ENCODE data around the gene LYZ. TPM values are rescaled to one million over a fixed set of nuclear protein-coding genes. Genes with fewer than 3 reads are reported as not detected.

Gene LYZ
- total RNA-seq, 2 experiments from 2014 or later: 71.4 to 72.9 TPM

DNA sequence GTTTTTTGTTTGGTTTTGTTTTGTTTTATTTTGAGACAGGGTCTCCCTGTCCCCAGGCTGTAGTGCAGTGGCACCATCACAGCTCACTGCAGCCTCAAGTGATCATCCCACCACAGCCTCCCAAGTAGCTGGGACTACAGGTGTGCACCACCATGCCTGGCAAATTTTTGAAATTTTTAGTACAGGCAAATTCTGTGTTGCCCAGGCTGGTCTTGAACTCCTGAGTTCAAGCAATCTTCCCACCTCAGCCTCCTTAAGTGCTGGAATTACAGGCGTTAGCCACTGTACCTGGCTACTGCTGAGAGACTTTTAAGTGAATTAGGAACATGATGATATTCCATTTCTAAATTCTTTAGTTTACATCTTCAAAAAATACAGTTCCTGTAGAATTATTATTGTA is 2.6 kb downstream of the LYZ start:
- Histone ChIP-seq H3K4me1 (ENCODE audit: insufficient read depth, low read length) (no peaks in the 10 kb centered on the region), H3K27ac (ENCODE audit: low read depth in 1 of 2, low read length in 2 of 2) (no peak overlapping the region), H3K27me3 (ENCODE audit: control insufficient read depth in 1 of 2, insufficient read depth in 2 of 2, low read length in 2 of 2) (no peaks in the 10 kb centered on the region), H3K36me3 (ENCODE audit: insufficient read depth, low read length) (no peaks in the 10 kb centered on the region), H3K4me3 (ENCODE audit: low read length) (peak overlapping the region; percentile 12), H3K9me3 (ENCODE audit: control insufficient read depth in 1 of 2, insufficient read depth in 1 of 2, low read length in 2 of 2) (no peaks in the 10 kb centered on the region)
- H3K9me3 Mint-ChIP-seq: no peaks in the 10 kb centered on the region
- H3K4me1 Mint-ChIP-seq (ENCODE audit: low read depth): no peaks in the 10 kb centered on the region
- POLR2A ChIA-PET: no interaction called here
- no peak overlapping the region for H3K27ac Mint-ChIP-seq
- H3K4me3 Mint-ChIP-seq: no peak overlapping the region
- peaks cover 5% of the 10 kb centered on the region for H3K27me3 Mint-ChIP-seq
- H3K36me3 Mint-ChIP-seq (ENCODE audit: low read depth): no peaks in the 10 kb centered on the region
- ATAC-seq (ENCODE audit: poor library complexity): no peak
- intact Hi-C loops (cut with DNase I, micrococcal nuclease): loop anchor here (10.0 kb wide), 2 partner anchors 196 to 1224 kb away; no protein-coding TSS in a partner anchor
- CTCF ChIA-PET: interaction anchor here (0.7 kb wide), 1 partner anchor 60 kb away, joined by 3 read pairs; no protein-coding TSS in a partner anchor
- DNase-seq: no peak
- no peak for TF ChIP-seq CTCF (IDR thresholded peaks at IDR 0.05)

DNA sequence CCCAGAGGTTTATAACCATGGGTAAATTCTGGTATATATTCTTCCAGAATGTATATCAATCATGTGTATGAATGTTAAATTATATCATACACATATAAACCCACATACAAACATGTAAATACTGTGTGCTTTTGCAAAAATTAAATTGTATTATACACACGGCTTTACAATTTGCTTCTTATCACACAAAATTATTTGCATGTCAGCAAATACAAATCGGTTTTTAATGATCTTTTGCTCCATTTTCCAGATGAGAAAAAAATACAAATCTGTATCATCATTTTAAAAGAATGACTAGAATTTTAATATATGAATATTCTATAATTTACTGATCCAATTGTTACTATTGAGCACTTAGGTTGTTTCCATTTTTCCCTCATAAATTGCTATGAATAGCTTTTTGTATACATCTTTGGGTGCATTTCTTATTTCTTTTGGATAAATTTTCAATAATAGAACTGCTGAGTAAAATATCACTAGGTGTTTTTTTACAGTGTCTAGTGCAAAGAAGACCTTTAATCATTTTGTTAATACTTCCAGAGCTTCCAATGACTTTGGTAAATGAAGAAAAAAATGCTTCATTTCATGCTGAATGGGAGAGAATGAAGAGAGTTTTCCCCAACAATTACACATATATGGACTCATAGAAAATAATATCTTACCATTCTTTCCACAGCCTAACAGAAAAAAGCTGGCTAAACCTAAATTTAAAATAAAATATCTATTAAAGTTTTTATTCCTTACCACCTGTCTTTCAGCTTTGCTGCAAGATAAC is 3.5 kb downstream of the LYZ start:
- H3K9me3 Mint-ChIP-seq: no peaks in the 10 kb centered on the region
- no peak for ATAC-seq (ENCODE audit: poor library complexity)
- H3K27ac ChIP-seq (ENCODE audit: low read depth in 1 of 2, low read length in 2 of 2): no peak overlapping the region
- H3K4me3 ChIP-seq (ENCODE audit: low read length): peak overlapping the region; percentile 3
- H3K27me3 ChIP-seq (ENCODE audit: control insufficient read depth in 1 of 2, insufficient read depth in 2 of 2, low read length in 2 of 2): no peaks in the 10 kb centered on the region
- peaks cover 5% of the 10 kb centered on the region for H3K27me3 Mint-ChIP-seq
- no peak for TF ChIP-seq CTCF (IDR thresholded peaks at IDR 0.05)
- no peaks in the 10 kb centered on the region for H3K36me3 Mint-ChIP-seq (ENCODE audit: low read depth)
- no peaks in the 10 kb centered on the region for H3K9me3 ChIP-seq (ENCODE audit: control insufficient read depth in 1 of 2, insufficient read depth in 1 of 2, low read length in 2 of 2)
- H3K4me1 ChIP-seq (ENCODE audit: insufficient read depth, low read length): no peaks in the 10 kb centered on the region
- H3K27ac Mint-ChIP-seq: no peak overlapping the region
- no peak for DNase-seq
- ChIA-PET CTCF (no interaction called here), POLR2A (interaction anchor here (0.8 kb wide), 1 partner anchor 20 kb away, joined by 5 read pairs; no protein-coding TSS in a partner anchor)
- H3K36me3 ChIP-seq (ENCODE audit: insufficient read depth, low read length): no peaks in the 10 kb centered on the region
- H3K4me3 Mint-ChIP-seq: no peak overlapping the region
- H3K4me1 Mint-ChIP-seq (ENCODE audit: low read depth): no peaks in the 10 kb centered on the region
- intact Hi-C loops (cut with DNase I, micrococcal nuclease): loop anchor here (10.0 kb wide), 2 partner anchors 197 to 1223 kb away; no protein-coding TSS in a partner anchor

DNA sequence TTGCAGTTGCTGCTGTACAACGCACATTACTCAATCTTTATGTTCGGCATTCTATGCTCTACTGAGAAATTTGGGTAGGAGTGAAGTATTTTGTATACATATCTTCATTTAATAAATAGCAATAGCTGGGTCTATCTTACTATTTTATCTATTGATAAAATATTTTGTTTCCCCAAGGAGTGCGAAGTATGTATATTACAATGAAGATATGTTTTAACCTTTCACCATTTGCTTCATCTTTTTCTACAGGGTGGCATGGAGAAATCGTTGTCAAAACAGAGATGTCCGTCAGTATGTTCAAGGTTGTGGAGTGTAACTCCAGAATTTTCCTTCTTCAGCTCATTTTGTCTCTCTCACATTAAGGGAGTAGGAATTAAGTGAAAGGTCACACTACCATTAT is 4.7 kb downstream of the LYZ start:
- Histone ChIP-seq H3K27me3 (ENCODE audit: control insufficient read depth in 1 of 2, insufficient read depth in 2 of 2, low read length in 2 of 2) (no peaks in the 10 kb centered on the region), H3K9me3 (ENCODE audit: control insufficient read depth in 1 of 2, insufficient read depth in 1 of 2, low read length in 2 of 2) (no peaks in the 10 kb centered on the region), H3K27ac (ENCODE audit: low read depth in 1 of 2, low read length in 2 of 2) (no peak overlapping the region), H3K36me3 (ENCODE audit: insufficient read depth, low read length) (no peaks in the 10 kb centered on the region), H3K4me3 (ENCODE audit: low read length) (no peak overlapping the region), H3K4me1 (ENCODE audit: insufficient read depth, low read length) (peaks cover 3% of the 10 kb centered on the region)
- Mint-ChIP-seq H3K4me3 (no peak overlapping the region), H3K4me1 (ENCODE audit: low read depth) (peaks cover 5% of the 10 kb centered on the region), H3K9me3 (no peaks in the 10 kb centered on the region), H3K36me3 (ENCODE audit: low read depth) (no peaks in the 10 kb centered on the region), H3K27me3 (peaks cover 5% of the 10 kb centered on the region), H3K27ac (no peak overlapping the region)
- DNase-seq: no peak
- ChIA-PET CTCF (no interaction called here), POLR2A (interaction anchor here (1.5 kb wide), 1 partner anchor 22 kb away, joined by 6 read pairs; no protein-coding TSS in a partner anchor)
- TF ChIP-seq CTCF (IDR thresholded peaks at IDR 0.05): no peak
- no peak for ATAC-seq (ENCODE audit: poor library complexity)
- intact Hi-C loops (cut with DNase I, micrococcal nuclease): loop anchor here (10.0 kb wide), 2 partner anchors 198 to 1222 kb away; no protein-coding TSS in a partner anchor
